ENCODE measurements around the gene PPP1R9A.

- TF ChIP-seq, protein P1, sequence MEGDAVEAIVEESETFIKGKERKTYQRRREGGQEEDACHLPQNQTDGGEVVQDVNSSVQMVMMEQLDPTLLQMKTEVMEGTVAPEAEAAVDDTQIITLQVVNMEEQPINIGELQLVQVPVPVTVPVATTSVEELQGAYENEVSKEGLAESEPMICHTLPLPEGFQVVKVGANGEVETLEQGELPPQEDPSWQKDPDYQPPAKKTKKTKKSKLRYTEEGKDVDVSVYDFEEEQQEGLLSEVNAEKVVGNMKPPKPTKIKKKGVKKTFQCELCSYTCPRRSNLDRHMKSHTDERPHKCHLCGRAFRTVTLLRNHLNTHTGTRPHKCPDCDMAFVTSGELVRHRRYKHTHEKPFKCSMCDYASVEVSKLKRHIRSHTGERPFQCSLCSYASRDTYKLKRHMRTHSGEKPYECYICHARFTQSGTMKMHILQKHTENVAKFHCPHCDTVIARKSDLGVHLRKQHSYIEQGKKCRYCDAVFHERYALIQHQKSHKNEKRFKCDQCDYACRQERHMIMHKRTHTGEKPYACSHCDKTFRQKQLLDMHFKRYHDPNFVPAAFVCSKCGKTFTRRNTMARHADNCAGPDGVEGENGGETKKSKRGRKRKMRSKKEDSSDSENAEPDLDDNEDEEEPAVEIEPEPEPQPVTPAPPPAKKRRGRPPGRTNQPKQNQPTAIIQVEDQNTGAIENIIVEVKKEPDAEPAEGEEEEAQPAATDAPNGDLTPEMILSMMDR (IDR thresholded peaks at IDR 0.05): no peak
- TF ChIP-seq POLR2A (IDR thresholded peaks at IDR 0.05): no peak
- TF ChIP-seq EP300 (IDR thresholded peaks at IDR 0.05): no peak
- TF ChIP-seq POLR2AphosphoS5 (IDR thresholded peaks at IDR 0.05): no peak
Measured at GRCh38 chr7:95056107-95056739, 148.8 kb downstream of the PPP1R9A start.

All from gastroesophageal sphincter (tissue), 3 donors.